ENCODE data around the gene PRKG1.
"Not testable (repeated sequence)": the region's sequence is repeated elsewhere in the genome, so short reads cannot be mapped to it uniquely, and the experiment has no call there.

Gene PRKG1

DNA sequence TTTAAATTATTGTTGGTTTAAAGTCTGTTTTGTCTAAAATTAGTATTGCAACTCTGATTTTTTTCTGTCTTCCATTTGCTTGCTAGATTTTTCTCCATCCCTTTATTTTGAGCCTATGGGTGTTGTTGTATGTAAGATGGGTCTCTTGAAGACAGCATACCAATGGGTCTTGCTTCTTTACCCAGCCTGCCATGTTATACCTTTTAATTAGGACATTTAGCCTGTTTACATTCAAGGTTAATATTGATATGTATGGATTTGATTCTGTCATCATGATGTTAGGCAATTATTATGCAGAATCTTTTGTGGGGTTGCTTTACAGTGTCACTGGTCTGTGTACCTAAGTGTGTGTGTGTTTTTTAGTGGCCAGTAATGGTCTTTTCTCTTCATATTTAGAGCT, 906.5 kb downstream of the PRKG1 start:
- DNase-seq: no peak

DNA sequence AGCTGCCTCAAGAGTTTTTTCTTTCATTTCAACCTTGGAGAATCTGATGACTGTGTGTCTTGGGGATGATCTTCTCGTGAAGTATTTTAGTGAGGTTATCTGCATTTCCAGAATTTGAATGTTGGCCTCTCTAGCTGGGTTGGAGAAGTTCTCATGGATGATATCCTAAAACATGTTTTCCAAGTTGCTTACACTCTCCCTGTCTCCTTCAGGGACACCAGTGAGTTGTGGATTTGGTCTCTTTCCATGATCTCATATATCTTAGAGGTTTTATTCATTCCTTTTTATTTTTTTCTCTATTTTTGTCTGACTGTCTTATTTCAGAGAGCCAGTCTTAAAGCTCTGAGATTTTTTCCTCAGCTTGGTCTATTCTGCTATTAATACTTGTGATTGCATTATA, 907.4 kb downstream of the PRKG1 start:
- DNase-seq: no peak

DNA sequence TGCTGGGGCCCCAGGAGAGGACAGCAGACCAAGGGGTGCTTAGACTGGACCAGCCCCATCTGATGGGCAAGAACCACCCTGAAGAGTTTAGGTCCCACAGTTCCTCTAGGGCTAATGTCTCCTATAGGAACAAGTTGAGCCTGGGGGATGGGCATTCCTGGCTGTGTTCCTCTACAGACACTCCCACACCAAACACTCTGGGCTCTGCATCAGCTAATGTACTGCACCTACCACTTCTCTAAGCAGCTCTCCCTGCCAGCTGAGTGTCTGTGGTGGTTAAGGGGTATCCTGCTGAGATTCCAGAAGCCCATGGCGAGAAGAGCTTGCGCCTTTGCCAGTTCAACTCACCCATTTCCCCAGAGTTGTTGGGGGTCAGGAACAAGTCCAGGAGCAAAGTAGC, 909.2 kb downstream of the PRKG1 start:
- no peak for DNase-seq

DNA sequence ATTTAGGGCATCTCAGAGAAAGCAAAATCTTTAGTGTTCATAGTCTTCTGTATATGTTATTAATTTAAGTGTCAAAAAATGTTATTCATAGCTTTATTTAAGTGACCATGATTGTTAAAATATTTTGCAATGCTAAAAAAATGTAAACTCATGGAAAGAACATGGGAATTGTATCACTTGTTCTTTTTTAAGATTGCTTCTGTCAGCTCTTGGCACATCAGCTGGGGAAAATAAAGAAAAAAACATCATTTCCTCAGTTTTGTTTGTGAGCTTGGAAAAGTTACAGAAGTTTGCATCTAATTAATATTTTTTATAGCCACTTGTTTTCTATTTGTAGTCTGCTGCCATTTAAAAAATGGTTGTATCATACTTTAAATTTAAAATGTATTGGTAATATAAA, 911.0 kb downstream of the PRKG1 start:
- DNase-seq: no peak

DNA sequence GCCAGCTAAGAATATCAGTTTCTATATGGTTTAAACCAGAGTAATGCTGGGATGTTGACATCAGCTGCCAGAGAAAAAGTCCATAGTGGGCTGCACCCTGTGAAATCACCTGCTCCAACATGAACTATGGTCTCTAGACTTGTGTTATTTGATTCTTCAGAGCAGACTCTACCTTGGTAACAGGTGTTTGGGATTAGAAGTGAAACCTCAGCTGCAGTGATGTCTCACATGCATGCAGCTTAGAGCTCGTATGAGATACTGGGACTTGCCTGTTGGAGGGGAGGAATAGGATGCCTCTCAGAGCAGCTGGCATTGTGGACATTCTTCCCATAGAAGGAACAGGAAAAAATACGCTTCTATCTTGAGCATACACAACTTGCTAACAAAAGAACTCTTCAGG, 912.2 kb downstream of the PRKG1 start:
- DNase-seq: no peak

DNA sequence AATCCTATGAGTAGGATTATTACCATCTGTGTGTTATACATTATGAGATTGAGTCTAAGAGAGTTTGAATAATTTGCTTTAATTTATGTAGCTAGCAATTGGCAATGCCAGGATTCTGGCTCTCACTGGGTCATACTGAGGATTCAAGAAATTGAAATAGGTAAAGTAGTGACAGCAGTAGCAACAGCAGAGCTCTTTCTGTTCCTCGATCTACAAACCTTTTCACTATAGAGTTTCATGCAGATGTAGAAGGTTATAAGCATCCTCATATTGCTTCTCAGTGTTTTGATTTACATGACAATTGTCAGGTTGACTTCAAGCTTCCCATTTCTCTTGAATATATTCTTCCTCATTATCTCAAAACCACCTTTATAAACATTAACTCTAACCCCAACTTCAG, 919.2 kb downstream of the PRKG1 start:
- no peak for DNase-seq

DNA sequence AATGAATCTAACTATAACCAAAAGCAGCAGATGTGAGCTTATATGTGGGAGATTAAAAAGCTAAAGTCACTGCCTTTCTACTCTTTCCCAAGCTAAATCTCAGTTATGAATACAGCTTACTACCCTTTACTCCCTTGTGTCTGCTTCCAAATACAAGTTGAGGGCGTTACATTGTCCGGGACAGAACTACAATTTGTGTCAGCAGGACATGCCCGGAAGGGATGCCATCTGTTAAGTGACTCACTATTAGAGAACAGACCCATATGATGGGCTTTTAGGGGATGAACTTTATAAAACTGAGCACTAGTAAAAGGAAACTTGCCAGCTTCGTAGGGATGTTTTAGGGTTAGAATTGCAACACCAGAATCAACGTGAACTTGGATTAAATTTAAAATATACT, 924.8 kb downstream of the PRKG1 start:
- no peak for DNase-seq

DNA sequence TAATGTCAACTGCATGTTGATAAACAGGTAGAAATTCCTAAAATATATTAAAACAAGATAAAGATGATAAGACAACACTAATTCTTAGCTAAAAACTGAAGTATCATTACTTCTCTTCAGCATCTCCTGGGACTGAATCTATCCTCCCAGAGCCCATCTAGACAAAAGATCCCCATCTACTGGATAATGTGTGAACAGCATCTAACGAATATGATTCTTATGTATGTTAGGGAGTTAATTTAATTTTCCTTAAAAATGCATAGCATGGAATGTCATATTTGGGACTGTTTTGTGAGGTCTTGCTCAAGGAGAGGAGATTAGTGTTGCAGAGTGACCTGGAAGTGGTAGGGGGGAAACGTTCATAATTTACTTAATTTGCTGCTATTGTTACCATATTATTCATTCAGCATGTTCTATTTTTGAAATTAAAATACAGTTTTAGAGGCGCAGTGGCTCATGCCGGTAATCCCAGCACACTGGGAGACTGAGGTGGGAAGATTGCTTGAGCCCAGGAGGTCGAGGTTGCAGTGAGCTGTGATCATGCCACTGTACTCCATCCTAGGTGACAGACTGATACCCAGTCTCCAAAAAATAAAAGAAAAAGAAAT, 930.2 kb downstream of the PRKG1 start:
- DNase-seq: no peak

DNA sequence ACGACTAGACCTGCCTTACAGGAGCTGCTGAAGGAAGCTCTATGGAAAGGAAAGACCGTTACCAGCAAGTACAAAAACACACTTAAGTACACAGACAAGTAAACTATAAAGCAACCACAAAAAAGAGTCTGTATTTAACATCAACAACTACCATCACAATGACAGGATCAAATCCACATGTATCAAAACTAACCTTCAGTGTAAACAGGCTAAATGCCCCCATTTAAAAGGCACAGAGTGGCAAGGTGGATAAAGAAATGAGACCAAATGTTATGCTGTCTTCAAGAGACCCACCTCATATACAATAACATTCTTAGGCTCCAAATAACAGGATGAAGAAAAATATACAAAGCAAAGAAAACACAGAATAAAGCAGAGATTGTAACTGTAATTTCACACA, 932.8 kb downstream of the PRKG1 start:
- no peak for DNase-seq

DNA sequence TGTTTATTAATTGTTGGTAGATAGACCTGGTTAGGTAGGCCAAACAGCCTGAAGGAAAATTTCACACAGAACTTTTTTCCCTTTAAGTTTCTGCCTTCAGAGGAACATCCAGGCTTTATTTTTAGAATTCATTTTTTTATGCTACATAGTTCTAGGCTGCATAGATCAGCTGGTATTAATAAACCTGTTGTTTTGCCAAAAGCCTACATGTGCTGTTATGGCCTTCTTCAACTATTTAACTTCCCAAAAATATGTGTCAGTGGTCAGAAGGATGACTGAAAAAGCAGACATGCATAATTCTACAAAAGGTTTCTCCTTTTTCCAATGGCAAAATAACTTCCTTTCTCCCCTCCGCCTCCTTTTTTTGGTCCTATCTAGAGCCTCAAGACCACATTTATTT, 936.8 kb downstream of the PRKG1 start:
- DNase-seq: no peak

DNA sequence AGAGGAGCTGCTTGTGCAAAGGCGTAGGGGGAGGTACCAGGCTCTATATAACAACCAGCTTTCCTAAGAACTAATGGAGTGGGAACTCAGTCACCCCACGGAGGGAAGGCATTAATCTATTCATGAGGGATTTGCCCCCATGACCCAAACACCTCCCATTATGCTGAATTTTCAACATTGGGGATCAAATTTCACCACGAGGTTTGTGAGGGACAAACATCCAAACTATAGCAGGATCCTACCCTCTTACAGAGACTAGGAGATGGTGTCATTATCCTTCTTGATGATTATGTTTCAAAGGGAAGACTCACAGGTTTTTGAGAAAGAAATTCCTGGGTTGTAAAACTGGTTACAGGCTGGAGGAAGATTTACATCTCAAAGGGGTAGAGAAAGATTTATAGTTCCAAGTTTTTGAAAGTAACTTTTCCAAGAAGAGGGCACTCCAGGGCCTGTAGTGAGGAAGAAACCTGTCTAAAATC, 944.8 kb downstream of the PRKG1 start:
- no peak for DNase-seq

DNA sequence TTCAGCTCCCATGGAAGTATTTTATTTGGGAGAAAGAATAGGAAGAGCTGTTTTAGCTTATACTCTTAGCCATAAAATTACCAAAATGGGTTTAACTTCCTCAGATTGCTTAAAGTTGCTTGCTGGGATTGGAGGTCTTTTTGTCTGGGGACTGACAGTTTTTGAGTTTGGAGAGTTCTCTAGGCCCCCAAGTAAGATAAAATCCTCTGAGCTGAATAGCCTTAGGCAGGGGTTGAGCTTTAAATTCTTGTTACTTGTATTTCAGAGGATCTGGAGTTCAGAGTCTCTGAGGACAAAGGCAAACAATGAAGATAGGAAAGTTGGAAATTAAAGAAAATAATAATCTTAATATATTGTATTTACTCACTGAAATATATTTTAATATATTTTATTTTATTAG, 945.4 kb downstream of the PRKG1 start:
- DNase-seq: no peak

DNA sequence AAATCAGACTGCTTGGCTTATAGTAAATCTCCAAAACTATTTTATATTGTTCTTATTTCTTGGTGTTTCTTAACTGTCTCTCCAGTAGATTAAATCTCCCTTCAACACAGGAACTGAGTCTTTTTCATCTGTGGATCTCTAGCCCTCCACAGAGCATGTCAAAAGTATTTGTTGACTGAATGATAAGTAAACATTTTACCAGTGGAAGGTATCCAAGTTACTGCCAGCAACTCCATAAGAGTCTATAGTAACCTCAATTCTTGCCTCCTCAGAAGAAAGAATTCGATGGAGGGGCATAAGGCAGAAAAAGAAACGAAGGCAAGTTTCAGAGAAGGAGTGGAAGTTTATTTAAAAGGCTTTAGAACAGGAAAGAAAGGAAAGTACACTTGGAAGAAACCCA, 945.9 kb downstream of the PRKG1 start:
- DNase-seq: no peak

DNA sequence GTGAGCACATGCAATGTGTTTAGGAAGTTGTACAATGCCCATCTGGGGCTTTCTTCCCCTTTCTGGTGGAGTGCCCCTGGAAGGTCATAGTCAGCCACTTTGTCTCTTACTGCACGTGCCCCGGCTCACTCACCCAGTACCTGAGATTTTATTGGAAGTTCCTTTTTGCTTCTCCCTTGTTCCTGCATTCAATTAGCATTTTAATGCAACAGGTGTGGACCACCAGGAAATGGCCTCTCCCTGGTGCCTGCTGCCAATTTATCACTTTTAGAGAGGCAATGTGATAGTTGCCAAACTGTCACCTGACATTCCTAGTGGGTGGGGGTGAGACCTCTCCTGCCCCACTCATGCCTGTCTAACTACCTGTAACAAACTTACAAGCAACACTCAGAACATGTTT, 946.4 kb downstream of the PRKG1 start:
- DNase-seq: no peak

DNA sequence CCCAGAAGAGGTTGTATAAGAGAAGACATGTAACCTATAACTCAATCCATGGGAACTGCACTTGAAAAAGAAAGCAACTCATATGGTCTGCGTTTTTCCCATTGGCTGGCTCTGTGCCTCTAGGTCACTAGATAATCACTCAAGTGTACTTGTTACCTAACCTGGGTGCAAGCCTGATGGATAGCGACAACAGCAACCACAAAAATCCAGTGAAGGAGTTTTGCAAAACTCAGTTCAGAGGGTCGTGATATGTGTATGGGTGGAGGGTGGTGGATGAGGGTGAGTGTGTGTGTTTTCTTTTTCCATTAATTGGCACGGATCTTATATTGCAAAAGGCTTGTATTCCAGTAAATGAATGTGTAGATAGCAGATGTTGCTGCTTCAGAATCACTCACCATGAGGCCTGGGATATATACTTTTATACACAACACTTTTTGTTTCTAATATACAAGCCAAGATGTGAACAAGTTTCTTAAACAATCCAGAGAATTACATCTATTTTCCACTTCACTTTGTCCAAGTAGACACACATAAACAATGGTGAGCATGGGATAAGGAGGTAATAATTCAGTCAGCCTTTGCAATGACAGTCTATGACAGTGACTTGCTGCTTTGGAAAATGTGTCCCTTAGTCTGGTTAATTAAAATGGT, 952.9 kb downstream of the PRKG1 start:
- DNase-seq: no peak

DNA sequence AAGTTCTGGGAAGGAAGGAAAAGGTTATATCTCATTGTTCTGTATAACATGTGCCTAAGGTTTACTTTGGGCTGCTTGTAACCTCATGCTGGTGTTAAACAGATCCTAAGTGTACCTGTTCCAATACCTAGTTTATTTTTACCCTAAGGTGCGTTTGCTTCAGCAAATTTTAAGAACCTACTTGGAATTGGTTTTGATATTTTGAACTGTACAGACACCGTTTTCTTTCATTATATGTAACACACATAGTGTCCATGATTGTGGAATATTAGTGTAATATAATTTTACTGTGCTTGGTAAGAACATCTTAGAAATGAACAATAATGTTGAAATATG, 954.2 kb downstream of the PRKG1 start:
- no peak for DNase-seq

DNA sequence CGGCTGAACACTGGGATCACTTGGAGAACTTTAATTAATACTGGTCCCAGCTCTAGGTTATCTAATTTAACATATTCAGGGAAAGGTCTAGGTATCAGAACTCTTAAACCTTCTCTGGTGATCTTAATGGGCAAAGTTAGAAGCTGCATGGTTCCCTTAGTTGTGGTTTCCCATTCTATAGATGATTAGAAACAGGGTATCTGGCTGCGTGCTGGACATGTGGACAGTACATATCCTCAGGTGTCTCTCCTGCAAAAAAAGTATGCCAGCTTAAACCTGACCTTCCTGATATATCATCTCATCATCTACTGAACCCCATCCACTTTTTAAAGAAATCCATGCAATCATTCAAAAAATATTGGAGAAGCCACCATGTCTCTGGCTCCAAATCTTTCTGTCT, 955.3 kb downstream of the PRKG1 start:
- no peak for DNase-seq

DNA sequence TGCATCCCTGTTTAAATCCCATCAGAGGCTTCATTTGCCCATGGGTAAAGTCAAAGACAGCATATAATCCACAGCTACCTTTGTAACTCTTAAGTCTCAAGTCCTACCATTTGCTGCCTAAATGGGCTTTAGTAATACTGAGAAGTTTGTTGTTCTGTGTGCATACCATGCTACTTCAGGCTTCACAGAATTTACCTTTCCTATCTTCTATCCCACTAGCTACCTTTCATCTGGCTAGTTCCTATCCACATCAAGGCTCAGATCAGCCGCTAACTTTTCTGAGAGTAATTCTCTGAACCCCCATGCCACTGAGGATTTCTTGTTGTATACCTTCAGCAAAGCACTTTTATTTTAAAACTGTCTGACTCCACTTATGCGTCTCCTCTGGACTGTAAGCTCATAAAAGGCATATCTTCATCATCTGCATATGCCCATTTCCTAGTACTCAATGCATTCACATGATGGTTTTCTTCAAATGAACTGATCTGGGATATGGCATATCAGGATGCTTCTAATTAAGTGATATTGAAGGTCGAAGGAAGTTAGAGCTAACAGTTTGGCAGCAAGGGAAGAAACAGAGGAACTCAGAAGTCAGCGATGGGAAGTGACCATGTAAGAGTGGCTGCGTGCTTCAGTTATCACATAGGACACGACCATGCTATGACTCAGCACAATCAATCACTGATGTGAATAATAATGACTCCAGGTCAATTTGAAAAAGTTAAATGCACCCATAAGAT, 955.9 kb downstream of the PRKG1 start:
- no peak for DNase-seq

DNA sequence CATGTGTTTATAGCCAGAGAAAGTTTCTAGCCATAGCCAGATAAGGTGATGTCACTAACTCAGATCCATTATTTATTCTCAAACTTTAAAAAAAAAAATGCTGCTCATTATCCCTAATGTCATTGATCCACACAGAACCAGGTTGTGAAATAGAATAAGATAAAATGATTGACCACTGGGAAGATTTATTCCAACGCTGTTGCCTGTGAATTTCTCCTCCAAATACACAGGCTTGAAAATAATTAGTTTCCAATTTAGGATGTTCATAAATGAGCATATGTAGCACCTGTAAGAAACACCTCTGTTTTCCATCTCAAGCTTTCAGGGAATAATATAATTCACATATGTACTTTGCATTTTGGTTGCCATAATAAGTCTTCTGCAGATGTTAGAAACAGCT, 956.7 kb downstream of the PRKG1 start:
- DNase-seq: no peak

DNA sequence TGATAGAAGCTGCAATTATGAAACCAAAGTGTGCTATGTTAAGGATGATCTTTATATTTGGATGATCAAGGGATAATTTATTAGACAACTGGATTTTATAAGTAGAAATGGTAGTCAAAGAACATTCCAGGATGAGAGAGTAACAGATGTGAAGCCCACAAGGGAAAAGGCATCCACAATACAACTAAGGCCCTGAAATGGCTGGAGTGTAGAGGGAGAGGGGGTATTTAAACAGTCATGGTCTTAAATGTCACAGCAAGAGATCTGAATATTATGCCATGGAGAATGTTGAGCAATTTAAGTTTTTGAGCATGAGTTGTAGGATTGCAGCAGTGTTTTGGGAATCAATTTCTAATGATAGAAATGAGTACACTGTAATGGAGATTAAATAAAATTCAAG, 957.5 kb downstream of the PRKG1 start:
- DNase-seq: no peak

DNA sequence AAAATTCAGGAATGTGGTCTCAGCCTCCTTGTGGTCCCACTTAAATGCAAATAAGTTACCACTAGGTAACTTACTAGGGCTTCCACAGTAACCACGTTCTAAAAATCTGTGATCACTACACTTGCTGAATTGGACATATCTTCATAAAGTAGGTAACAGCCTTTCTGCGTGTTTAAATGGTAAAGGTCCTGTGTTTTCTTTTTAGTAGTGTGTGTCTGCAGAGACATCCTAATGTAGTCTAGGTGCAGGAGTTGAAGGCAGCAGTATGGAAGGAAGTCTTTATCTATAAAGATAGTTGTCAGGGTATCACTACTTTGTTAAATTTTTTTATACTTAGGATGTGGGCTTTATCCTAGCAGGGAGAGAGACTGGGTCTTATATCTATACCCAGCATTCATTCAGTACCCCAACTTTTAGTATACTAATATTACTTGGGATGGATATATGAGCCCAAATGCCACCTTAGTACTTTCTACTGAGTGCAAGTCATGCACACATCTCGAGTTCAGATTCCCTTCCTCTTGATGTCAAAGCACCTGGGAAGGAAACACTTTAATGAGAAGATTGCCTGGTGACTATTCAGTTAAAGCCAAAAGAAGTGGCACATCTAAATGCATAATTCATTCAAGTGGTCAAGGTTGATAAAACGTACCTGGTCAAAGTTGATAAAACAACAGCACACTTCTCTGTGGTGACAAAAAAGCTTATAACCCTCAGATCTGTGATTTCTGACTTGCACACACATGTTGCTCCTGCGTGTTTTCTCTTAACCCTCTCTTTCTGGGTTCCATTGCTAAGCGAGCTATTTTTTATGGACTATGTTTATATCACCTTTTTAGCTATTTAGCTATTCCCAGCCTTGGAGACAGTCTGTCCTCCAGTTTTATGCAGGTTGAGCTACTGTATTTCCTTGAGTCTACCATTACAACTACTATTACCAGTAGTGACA, 958.7 kb downstream of the PRKG1 start:
- no peak for DNase-seq

DNA sequence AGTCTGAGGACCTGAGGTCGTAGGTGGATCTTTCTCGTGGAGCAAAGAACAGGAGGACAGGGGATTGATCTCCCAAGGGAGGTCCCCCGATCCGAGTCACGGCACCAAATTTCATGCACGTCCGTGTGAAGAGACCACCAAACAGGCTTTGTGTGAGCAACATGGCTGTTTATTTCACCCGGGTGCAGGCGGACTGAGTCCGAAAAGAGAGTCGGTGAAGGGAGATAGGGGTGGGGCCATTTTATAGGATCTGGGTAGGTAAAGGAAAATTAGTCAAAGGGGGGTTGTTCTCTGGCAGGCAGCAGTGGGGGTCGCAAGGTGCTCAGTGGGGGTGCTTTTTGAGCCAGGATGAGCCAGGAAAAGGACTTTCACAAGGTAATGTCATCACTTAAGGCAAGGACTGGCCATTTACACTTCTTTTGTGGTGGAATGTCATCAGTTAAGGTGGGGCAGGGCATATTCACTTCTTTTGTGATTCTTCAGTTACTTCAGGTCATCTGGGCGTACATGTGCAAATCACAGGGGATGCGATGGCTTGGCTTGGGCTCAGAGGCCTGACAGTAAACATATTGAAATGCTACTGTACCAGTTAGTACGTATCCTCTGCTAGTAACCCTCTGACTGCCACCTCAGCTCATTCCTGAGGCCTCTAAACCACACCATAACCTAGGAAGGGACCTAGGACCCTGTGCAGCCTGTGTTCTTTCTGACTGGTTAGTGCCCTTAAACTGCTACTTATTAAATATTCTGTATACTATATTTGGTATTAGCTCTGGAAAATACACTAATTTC, 964.9 kb downstream of the PRKG1 start:
- DNase-seq: not testable (repeated sequence)

DNA sequence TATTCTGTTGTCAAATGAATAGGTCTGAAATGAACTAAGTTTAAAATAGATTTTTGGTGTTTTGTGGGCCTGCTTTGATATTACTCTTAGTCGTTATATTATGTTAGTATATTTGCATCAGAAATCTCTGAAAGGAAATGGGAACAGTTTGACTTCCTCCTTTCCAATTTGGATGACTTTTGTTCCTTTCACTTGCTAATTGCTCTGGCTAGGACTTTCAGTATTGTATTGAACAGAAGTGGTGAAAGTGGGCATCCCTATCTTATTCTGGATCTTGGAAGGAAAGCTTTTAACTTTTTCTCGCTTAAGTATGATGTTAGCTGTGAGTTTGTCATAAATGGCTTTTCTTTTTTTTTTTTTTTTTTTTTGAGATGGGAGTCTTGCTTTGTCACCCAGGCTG, 966.2 kb downstream of the PRKG1 start:
- no peak for DNase-seq

All from activated CD4-positive, alpha-beta T cell treated with anti-CD3 and anti-CD28 coated beads for 1 hour (primary cell).